Measurements from ENCODE around the gene USP10.

DNA sequence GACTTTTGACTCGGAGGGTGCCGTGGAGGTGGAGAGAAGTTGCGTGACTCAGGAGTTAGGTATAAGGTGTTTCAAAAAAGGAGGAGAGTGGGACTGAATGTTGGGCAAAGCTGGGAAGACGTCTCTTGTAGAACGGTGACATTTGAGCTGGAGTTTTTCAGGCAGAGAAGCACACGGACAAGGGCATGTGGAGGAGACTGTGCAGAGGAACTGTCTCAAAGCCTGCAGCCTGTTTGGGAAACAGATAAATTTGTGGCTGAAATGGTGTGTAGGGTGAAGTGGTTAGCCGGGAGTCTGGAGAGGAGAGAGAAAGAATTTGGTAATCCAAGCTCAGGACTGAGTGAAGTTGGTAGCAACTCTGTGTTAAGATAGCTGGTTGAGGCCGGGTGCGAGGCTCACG, 9.8 kb downstream of the USP10 start:
- TF ChIP-seq TAF1 (IDR thresholded peaks at IDR 0.05; ENCODE audit: low read depth) (no peak), EP300 (IDR thresholded peaks at IDR 0.05; ENCODE audit: borderline replicate concordance) (no peak), ZBTB7A (IDR thresholded peaks at IDR 0.05; ENCODE audit: low read depth) (no peak), RAD21 (IDR thresholded peaks at IDR 0.05; ENCODE audit: low read depth) (no peak), TCF12 (IDR thresholded peaks at IDR 0.05; ENCODE audit: low read depth) (no peak)
- TF ChIP-seq, protein P1, sequence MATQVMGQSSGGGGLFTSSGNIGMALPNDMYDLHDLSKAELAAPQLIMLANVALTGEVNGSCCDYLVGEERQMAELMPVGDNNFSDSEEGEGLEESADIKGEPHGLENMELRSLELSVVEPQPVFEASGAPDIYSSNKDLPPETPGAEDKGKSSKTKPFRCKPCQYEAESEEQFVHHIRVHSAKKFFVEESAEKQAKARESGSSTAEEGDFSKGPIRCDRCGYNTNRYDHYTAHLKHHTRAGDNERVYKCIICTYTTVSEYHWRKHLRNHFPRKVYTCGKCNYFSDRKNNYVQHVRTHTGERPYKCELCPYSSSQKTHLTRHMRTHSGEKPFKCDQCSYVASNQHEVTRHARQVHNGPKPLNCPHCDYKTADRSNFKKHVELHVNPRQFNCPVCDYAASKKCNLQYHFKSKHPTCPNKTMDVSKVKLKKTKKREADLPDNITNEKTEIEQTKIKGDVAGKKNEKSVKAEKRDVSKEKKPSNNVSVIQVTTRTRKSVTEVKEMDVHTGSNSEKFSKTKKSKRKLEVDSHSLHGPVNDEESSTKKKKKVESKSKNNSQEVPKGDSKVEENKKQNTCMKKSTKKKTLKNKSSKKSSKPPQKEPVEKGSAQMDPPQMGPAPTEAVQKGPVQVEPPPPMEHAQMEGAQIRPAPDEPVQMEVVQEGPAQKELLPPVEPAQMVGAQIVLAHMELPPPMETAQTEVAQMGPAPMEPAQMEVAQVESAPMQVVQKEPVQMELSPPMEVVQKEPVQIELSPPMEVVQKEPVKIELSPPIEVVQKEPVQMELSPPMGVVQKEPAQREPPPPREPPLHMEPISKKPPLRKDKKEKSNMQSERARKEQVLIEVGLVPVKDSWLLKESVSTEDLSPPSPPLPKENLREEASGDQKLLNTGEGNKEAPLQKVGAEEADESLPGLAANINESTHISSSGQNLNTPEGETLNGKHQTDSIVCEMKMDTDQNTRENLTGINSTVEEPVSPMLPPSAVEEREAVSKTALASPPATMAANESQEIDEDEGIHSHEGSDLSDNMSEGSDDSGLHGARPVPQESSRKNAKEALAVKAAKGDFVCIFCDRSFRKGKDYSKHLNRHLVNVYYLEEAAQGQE (IDR thresholded peaks at IDR 0.05; ENCODE audit: low read depth): no peak
- TF ChIP-seq, protein P2, sequence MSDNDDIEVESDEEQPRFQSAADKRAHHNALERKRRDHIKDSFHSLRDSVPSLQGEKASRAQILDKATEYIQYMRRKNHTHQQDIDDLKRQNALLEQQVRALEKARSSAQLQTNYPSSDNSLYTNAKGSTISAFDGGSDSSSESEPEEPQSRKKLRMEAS (IDR thresholded peaks at IDR 0.05): no peak
